Astrocyte of the spinal cord (primary cell): ENCODE data around the gene LILRA2.

ENCODE experiments used
- DNase-seq: peaks from one replicate; pipeline ENCODE4 v3.0.0; 2011; ENCODE audit warnings: low read depth, low spot score
- H3K4me3 ChIP-seq: 2 replicates; pipeline ENCODE4 v1.5.1; 2011; ENCODE audit warnings: low read depth, mild to moderate bottlenecking, low read length, moderate library complexity
- in situ Hi-C: cut with HindIII; loops from 2 replicates; pipeline ENCODE4 v1.10.0; 2017; ENCODE audit warnings: low sequenced_read_pairs
- TF ChIP-seq, protein P1 (sequence below): IDR thresholded peaks from 2 replicates; pipeline ENCODE4 v1.5.1; 2012; ENCODE audit warnings: low read depth, mild to moderate bottlenecking, low read length, inconsistent platforms

The LILRA2 gene

DNA sequence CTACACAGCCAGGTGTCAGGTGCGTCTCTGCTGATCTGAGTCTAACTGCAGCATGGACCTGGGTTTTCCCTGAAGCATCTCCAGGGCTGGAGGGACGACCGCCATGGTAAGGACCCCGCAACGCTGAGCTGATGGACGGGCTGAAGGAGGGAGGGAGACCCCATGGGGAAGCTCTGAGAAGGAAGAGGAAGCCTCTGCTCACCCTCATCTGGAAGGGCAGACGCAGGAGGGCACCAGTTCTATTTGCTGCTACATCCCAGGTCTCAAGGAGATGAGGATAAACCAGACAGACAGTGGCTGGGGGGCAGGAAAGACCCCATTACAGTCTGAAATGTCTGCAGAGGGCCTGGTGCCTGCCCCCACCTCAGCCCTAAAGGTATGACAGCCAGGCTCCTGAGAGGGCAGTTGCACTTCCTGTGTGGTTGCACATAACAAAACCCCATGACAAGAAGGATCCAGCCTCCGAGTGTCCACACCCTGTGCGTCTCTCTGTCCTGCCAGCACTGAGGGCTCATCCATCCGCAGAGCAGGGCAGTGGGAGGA lies at the start of gene LILRA2:
LILRA2 (plus strand) TSS at position 461 of the 543 bp plus-strand sequence. CDS start 89 bp downstream, outside the sequence.
- TF ChIP-seq, protein P1, sequence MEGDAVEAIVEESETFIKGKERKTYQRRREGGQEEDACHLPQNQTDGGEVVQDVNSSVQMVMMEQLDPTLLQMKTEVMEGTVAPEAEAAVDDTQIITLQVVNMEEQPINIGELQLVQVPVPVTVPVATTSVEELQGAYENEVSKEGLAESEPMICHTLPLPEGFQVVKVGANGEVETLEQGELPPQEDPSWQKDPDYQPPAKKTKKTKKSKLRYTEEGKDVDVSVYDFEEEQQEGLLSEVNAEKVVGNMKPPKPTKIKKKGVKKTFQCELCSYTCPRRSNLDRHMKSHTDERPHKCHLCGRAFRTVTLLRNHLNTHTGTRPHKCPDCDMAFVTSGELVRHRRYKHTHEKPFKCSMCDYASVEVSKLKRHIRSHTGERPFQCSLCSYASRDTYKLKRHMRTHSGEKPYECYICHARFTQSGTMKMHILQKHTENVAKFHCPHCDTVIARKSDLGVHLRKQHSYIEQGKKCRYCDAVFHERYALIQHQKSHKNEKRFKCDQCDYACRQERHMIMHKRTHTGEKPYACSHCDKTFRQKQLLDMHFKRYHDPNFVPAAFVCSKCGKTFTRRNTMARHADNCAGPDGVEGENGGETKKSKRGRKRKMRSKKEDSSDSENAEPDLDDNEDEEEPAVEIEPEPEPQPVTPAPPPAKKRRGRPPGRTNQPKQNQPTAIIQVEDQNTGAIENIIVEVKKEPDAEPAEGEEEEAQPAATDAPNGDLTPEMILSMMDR = no peak
- in situ Hi-C loops = no loop called here
- DNase-seq = no peak
- no peak within 1 kb of the TSS for H3K4me3 ChIP-seq

DNA sequence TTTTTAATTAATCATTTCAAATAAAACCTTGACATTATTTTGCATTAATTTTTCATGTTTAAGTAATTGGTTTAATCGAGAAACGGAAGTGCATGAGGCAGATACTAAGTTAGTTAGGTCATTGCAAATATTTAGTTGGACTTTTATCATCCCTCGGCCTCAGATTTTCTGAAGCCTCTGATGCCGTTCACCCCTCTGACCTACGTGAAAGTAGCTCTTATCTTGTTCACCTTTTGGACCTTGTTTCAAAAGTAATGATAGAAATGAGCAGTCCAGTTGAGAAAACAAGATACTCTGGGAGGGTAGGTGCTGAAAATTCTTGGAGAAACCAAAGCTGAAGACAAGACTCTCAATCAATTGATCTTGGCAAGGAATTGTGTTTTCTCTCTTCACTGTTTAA lies 48.0 kb upstream of the LILRA2 start:
- in situ Hi-C loops = no loop called here
- TF ChIP-seq, protein P1 = no peak
- no peak for DNase-seq
- no peak overlapping the region for H3K4me3 ChIP-seq

- in situ Hi-C loops = no loop called here
- no peak overlapping the region for H3K4me3 ChIP-seq
- TF ChIP-seq, protein P1 = no peak
- no peak for DNase-seq
Observed at GRCh38 chr19:54526972-54527371, 46.6 kb upstream of the LILRA2 start.

DNA sequence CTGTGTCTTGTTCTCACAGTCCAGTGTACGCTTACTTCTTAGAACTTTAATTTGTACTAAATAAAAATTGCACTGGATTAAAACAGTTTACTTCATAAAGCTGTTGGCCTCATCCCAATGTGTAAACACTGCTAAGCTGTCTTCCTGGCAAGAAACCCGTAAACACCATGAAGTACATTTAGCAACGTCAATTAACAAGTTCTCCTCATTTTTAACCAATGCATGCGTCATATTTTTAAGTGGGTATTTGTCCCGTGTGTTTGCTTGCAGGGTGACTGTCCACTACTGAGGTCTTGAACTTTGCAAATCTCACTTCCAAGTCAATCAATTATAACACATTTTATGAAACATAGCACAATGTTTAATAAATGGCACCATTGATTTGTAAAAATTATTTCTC lies 42.7 kb upstream of the LILRA2 start:
- DNase-seq = no peak
- TF ChIP-seq, protein P1 = no peak
- H3K4me3 ChIP-seq = no peak overlapping the region
- in situ Hi-C loops = no loop called here

GRCh38 chr19:54532528-54532927 lies 41.1 kb upstream of the LILRA2 start:
- TF ChIP-seq, protein P1 = no peak
- in situ Hi-C loops = no loop called here
- H3K4me3 ChIP-seq = no peak overlapping the region
- no peak for DNase-seq

DNA sequence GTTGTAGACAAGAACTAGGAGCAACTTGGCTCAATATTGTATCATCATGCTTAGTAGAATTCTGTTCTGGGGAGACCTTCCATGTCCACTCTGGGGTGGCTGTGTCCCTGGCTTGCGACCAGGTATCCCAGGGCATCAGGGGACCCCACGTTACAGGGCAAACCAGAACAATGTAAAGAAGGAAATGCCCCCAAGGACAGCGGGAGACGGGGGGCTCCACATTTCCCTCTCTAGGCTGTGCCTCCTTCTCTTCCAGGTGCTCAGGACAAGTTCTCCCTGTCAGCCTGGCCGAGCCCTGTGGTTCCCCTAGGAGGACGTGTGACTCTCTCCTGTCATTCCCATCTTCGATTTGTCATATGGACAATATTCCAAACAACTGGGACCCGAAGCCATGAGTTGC lies 40.1 kb upstream of the LILRA2 start:
- in situ Hi-C loops = no loop called here
- no peak for DNase-seq
- TF ChIP-seq, protein P1 = no peak
- no peak overlapping the region for H3K4me3 ChIP-seq

- no peak for DNase-seq
- H3K4me3 ChIP-seq = no peak overlapping the region
- TF ChIP-seq, protein P1 = no peak
- in situ Hi-C loops = no loop called here
Observed at GRCh38 chr19:54534156-54534555, 39.4 kb upstream of the LILRA2 start.
